HL-60/S4 treated with retinoic acid at 250 ng/mL for 4 days and 3 days (cell line): ENCODE results near the gene ADGRA1.
"Not testable (repeated sequence)": the region's sequence is repeated elsewhere in the genome, so short reads cannot be mapped to it uniquely, and the experiment has no call there.

Experiments
- in situ Hi-C: fragments of 300-500 bp; cut with MboI; formaldehyde crosslinking; loops from 2 replicates; pipeline ENCODE4 v1.7.0; 2022; ENCODE audit warnings: low sequenced_read_pairs

Gene ADGRA1, protein sequence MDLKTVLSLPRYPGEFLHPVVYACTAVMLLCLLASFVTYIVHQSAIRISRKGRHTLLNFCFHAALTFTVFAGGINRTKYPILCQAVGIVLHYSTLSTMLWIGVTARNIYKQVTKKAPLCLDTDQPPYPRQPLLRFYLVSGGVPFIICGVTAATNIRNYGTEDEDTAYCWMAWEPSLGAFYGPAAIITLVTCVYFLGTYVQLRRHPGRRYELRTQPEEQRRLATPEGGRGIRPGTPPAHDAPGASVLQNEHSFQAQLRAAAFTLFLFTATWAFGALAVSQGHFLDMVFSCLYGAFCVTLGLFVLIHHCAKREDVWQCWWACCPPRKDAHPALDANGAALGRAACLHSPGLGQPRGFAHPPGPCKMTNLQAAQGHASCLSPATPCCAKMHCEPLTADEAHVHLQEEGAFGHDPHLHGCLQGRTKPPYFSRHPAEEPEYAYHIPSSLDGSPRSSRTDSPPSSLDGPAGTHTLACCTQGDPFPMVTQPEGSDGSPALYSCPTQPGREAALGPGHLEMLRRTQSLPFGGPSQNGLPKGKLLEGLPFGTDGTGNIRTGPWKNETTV

GRCh38 chr10:133087679-133088178 is at the start of gene ADGRA1:
Gene ADGRA1 (plus strand): TSS chr10:133087924. CDS start chr10:133088910, 986 bp downstream.
- in situ Hi-C loops, result no loop called here

- in situ Hi-C loops, result no loop called here
These were observed 49.5 kb upstream of the ADGRA1 start for GRCh38 chr10:133038036-133038823.

GRCh38 chr10:133039107-133039802 is 48.5 kb upstream of the ADGRA1 start:
- in situ Hi-C loops, result no loop called here

DNA sequence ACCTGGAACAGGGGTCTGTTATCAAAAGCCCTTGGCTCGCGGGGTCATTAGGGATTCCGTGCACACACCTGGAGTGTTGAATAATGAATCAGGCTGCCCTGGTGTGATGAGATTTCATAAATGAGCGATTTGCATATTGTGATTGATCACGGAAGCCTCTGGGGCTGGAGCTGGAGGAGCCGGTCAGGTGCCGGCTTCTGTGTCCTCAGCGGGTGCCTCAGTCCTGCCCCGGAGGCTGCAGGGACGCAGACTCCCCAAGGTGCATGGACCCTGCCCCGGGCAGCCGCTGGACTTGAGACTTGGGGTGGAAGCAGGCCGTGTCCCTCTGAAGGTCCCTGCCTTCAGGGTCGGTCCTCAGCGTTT is 47.9 kb upstream of the ADGRA1 start:
- in situ Hi-C loops, result no loop called here

- in situ Hi-C loops, result no loop called here
These were observed 47.5 kb upstream of the ADGRA1 start for GRCh38 chr10:133040198-133040597.

GRCh38 chr10:133041101-133041500 is 46.6 kb upstream of the ADGRA1 start:
- in situ Hi-C loops, result no loop called here

DNA sequence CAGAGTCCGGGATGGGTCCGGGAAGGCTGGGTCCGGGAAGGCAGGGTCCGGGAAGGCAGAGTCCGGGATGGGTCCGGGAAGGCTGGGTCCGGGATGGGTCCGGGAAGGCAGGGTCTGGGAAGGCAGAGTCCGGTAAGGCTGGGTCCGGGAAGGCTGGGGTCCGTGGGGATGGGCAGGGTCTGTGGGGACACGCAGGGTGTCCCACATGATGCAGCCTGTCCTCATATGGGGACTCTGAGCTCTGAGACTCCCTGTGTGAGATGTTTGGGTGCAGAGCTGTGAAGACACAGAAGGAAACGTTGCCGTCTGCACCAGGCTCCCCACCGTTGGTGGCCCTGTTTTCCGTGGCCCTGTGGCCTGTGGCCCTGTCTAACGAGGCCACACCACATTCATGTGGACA is 45.7 kb upstream of the ADGRA1 start:
- in situ Hi-C loops, result no loop called here

DNA sequence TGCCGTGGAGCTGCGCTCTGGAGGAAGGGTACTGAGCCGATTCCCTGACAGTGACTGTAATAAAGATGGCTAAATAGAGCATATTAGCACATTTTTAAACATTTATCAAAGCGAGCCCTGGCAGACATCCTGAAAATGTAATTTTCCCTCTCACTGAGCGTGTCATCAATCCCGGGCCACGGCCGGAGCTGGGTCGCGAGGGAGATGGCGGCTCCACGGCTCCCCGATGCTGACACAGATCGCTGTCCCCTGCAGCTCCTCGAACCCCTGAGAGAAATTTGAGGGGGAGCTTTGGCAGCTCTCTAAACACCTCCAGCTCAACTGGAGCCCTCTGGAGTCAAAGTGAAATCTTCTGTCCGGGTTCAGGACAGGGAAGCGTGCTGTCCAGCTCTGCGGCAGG is 44.9 kb upstream of the ADGRA1 start:
- in situ Hi-C loops, result no loop called here

DNA sequence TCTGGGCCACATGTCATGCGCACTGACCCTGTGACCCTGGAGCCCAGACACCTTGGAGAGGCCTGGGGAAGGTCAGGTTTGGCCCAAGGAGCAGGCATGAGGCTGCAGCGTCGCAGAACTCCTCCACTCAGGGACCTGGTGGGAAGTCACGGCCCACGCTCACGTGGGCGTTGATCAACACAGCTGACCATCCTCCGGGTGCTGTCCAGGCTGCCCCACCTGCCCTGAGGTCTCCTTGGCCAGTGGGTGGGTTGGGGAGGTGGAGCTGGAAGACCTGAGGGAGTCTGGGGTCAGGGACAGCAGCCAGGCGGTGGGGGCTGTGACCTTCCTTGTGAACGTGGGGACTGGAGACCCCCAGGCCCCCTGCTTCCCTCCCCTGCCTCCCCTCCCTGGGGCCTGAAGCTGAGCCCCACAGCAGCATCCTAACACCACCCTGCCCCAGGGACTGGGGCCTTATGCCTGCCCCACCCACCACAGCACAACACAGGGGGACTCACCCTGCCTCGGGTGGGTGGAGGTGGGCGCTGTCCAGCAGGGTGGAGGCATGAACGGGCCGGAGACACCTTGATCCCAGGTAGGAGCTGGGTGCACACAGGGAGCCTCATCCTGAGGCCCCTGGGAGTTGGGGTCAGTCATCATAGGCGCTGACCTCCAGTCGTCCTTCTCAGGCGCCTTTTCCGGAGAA is 44.0 kb upstream of the ADGRA1 start:
- in situ Hi-C loops, result no loop called here

DNA sequence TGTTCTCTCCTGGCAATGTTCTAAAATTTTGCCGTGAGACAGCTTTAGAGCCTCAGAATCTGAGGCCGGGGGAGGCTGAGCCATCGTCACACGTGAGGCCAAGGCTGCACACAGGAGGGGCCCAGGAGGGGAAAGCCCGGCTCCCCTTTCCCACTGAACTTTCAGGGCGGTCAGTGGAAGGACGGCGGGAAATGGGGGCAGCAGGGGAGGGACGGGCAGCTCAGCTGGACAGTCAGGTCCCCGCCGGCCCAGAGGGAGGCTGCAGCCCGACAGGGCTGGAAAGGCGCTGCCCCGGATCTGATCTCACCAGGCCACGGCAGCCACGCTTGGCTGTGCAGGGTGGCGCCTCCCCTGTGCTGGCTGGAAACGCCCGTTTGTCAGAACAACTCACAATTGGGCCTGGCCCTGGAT is 43.3 kb upstream of the ADGRA1 start:
- in situ Hi-C loops, result no loop called here

DNA sequence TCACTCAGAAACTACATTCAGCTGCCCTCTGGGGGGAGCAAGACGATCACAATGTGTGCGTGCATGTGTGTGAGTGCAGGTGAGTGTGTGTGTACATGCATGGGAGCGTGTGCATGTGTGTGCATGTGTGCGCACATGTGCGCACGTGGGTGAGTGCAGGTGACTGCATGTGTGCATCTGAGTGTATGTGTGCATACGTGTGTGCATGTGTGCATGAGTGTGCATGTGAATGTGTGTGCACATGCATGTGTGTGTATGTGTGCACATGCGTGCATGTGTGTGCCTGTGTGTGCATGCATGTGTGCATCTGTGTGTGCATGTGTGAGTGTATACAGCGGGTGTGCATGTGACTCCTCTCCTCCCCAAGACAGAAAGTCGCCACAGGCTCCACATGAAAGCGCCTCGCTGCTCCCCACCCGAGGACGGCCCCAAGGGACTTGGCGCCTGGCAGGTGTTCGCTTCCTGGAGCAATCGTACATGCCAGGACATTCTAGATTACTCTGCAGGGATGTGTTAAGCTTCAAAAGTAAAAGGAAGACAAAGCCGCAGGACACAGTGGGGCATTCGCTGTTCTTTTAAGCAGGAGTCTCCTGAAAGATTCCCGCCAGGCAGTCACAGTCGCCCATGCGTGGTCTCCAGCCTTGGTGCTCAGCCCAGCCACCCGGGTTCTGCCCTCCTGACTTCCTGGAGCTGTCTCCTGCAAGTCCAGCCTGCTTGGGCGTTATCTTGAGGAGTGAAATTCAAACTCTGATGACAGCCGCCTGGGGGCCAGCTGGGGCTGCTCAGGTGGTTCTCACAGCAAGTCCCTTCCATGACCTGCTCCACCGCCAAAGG is 42.0 kb upstream of the ADGRA1 start:
- in situ Hi-C loops, result no loop called here

GRCh38 chr10:133046390-133046765 is 41.3 kb upstream of the ADGRA1 start:
- in situ Hi-C loops, result no loop called here

DNA sequence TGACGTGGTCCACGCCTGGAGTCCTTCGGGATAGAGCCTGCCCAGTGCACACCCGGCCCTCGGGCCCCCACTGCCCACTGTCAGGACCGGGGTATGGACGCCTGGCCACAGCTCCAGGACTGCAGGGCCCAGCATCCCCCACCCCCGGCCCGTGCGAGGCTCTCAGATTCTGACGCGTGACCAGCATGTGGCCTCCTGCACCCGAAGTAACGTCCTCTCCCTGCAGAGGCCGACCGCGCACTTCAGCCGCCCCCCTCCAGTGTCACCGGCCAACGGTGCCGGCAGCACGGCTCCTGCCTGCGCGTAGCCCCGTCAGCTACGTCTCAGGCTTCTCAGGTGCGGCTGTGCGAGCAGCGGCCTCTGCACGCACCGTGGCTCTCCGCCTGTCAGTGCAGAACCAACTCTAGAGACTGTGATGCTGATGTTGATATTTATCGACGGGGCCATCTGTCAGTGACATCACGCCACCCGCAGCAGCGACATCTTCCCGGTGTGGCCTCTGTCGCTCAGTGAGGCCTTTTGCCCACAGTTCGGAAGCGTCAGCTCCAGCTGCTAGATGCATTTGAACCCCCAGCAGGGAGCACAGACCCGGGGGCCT is 40.1 kb upstream of the ADGRA1 start:
- in situ Hi-C loops, result no loop called here

- in situ Hi-C loops, result no loop called here
These were observed 39.5 kb upstream of the ADGRA1 start for GRCh38 chr10:133048266-133048665.

GRCh38 chr10:133048926-133049325 is 38.8 kb upstream of the ADGRA1 start:
- in situ Hi-C loops, result no loop called here

- in situ Hi-C loops, result no loop called here
These were observed 38.1 kb upstream of the ADGRA1 start for GRCh38 chr10:133049639-133050038.

DNA sequence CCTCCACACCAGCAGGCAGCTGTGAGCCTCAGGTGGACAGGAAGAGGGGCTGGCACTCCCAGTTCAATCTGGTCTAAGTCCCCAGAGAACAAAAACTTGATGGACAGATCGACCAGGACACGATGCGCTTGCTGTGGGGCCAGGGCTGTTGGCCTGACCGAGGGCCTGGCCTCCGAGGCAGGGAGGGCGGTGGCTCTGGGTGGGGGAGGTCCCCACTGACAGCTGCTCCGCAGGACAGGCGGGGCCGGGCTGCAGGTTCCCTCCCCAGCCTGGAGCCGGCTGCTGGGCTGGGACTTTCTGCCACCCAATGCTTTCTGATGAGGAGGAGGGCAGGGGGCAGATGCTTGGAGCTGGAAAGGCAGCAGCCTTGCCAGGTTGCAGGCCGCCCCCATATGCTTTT is 37.4 kb upstream of the ADGRA1 start:
- in situ Hi-C loops, result no loop called here

GRCh38 chr10:133052076-133052475 is 35.6 kb upstream of the ADGRA1 start:
- in situ Hi-C loops, result no loop called here

- in situ Hi-C loops, result not testable (repeated sequence)
These were observed 34.1 kb upstream of the ADGRA1 start for GRCh38 chr10:133053527-133054133.
